NCI-H1417 (cell line): ENCODE data around the gene EPB42.
"Not testable (repeated sequence)": the region's sequence is repeated elsewhere in the genome, so short reads cannot be mapped to it uniquely, and the experiment has no call there.

Source experiments
- DNase-seq, 3 experiments: peaks; one replicate each; lab custom pipeline; 2025; lab: John Stamatoyannopoulos, UW

Gene EPB42

GRCh38 chr15:43241100-43241499 lies 20.3 kb upstream of the EPB42 start:
- DNase-seq: no peak

- DNase-seq: no peak
These were observed 19.1 kb upstream of the EPB42 start for GRCh38 chr15:43239732-43240491.

- no peak for DNase-seq
These were observed 17.9 kb upstream of the EPB42 start for GRCh38 chr15:43238671-43239131.

- no peak for DNase-seq
These were observed 17.1 kb upstream of the EPB42 start for GRCh38 chr15:43237842-43238470.

- DNase-seq: no peak
These were observed 14.7 kb upstream of the EPB42 start for GRCh38 chr15:43235536-43235935.

GRCh38 chr15:43232289-43232874 lies 11.6 kb upstream of the EPB42 start:
- DNase-seq: no peak

GRCh38 chr15:43230640-43231115 lies 9.9 kb upstream of the EPB42 start:
- DNase-seq: no peak

- DNase-seq: no peak
These were observed 9.2 kb upstream of the EPB42 start for GRCh38 chr15:43229977-43230376.

GRCh38 chr15:43226436-43227305 lies 5.9 kb upstream of the EPB42 start:
- DNase-seq: no peak

- DNase-seq: not testable (repeated sequence)
These were observed 5.1 kb upstream of the EPB42 start for GRCh38 chr15:43225950-43226255.

- peak in 2 of 3 experiments; percentile 14 to 61 for DNase-seq
These were observed 4.6 kb upstream of the EPB42 start for GRCh38 chr15:43225201-43225949.

GRCh38 chr15:43221422-43221821 lies 604 bp upstream of the EPB42 start:
- no peak for DNase-seq

GRCh38 chr15:43219929-43220928 lies 589 bp downstream of the EPB42 start:
- DNase-seq: no peak

GRCh38 chr15:43218908-43219706 lies 1.7 kb downstream of the EPB42 start:
- DNase-seq: no peak

- DNase-seq: no peak
These were observed 4.9 kb downstream of the EPB42 start for GRCh38 chr15:43215961-43216360.

- no peak for DNase-seq
These were observed 6.1 kb downstream of the EPB42 start for GRCh38 chr15:43214592-43215295.

GRCh38 chr15:43214169-43214568 lies 6.6 kb downstream of the EPB42 start:
- DNase-seq: no peak

- no peak for DNase-seq
These were observed 7.4 kb downstream of the EPB42 start for GRCh38 chr15:43213466-43213865.

GRCh38 chr15:43212951-43213350 lies 7.9 kb downstream of the EPB42 start:
- no peak for DNase-seq
